Cortex of kidney (tissue), 1 donor: ENCODE measurements around the gene MAN2C1.

Source experiments
- DNase-seq: peaks from one replicate; lab custom pipeline; 2025; lab: John Stamatoyannopoulos, UW

Gene MAN2C1

GRCh38 chr15:75309711-75310110, 58.7 kb downstream of the MAN2C1 start:
- DNase-seq: no peak

GRCh38 chr15:75307778-75308390, 60.5 kb downstream of the MAN2C1 start:
- DNase-seq: no peak

- DNase-seq: no peak
Observed at GRCh38 chr15:75306188-75306587, 62.2 kb downstream of the MAN2C1 start.
